ENCODE results near the gene CPNE2. TPM values are rescaled to one million over a fixed set of nuclear protein-coding genes. Genes with fewer than 3 reads are reported as not detected.
A peak's percentile ranks its signal among the peaks of the same experiment; 100 is the strongest.
"Not testable (repeated sequence)": the region's sequence is repeated elsewhere in the genome, so short reads cannot be mapped to it uniquely, and the experiment has no call there.

CPNE2 gene
- total RNA-seq, 4 donors from 2014 or later = 28.2 to 66.0 (median 45.8) TPM

DNA sequence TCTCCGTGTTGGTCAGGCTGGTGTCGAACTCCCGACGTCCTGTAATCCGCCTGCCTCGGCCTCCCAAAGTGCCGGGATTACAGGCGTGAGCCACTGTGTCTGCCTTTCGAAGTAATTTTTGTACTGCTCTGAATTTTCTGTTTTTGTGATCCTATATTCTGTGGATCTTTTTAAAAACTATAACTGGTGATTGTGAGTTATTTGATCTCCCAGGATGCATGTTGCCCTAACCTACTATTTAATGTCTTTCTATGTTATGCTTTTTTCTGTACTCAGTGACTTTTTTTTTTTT, 96.3 kb downstream of the CPNE2 start:
- ATAC-seq (ENCODE audit: low FRiP score) = no peak
- TF ChIP-seq CTCF (IDR thresholded peaks at IDR 0.05) = no peak
- no peak for DNase-seq (ENCODE audit: low spot score)

DNA sequence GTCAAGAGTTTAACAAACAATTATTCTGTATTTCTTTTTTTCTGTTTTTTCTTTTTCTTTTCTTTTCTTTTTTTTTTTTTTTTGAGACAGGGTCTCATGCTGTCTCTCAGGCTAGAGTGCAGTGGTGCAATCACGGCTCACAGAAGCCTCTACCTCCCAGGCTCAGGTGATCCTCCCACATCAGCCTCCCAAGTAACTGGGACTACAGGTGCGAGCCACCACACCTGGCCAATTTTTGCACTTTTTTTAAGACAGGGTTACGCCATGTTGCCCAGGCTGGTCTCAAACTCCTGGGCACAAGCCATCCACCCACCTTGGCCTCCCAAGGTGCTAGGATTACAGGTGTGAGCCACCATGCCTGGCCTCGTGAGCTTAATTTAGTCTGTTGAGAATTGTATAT, 97.1 kb downstream of the CPNE2 start:
- DNase-seq (ENCODE audit: low spot score); ATAC-seq (ENCODE audit: low FRiP score): not testable (repeated sequence)

DNA sequence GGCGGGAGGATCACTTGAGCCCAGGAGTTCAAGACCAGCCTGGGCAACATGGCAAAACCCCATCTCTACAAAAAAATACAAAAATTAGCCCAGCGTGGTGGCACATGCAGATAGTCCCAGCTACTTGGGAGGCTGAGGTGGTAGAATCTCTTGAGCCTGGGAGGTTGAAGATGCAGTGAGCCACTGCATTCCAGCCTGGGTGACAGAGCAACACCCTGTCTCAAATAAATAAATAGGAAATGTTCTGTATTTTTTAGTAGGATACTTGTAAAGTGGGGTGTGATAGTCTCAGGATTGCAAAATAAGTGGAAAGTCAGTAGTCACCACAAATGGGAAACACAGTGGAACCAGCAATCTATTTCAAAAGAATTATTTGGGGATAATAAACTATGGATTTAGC, 97.8 kb downstream of the CPNE2 start:
- DNase-seq (ENCODE audit: low spot score) = no peak
- ATAC-seq (ENCODE audit: low FRiP score) = no peak
- no peak for TF ChIP-seq CTCF (IDR thresholded peaks at IDR 0.05)

DNA sequence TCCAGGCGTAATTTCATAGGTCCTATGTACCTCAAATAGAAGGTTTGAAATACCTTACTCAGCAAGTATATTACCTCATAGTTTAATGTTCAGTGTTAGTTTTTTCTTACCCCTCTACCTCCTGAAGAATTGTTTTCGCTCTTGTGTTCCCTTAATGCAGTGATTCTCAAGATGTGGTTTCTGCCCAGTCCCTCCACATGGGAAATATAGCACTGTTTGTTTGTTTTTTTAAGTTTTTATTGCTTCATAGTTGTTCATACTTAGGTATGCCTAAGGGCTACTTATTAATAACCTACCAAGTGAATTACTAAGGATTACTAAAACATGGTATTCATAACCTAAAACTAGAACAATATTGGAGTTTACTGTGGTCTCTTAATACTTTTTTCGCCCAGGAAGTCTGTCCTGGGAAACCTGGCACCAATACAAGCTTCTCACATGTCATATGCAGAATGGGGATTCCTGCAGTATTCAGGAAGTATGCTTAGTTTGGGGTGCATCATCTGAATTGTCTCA, 98.7 kb downstream of the CPNE2 start:
- ATAC-seq (ENCODE audit: low FRiP score) (no peak), DNase-seq (ENCODE audit: low spot score) (no peak)
- TF ChIP-seq CTCF (IDR thresholded peaks at IDR 0.05) = no peak

DNA sequence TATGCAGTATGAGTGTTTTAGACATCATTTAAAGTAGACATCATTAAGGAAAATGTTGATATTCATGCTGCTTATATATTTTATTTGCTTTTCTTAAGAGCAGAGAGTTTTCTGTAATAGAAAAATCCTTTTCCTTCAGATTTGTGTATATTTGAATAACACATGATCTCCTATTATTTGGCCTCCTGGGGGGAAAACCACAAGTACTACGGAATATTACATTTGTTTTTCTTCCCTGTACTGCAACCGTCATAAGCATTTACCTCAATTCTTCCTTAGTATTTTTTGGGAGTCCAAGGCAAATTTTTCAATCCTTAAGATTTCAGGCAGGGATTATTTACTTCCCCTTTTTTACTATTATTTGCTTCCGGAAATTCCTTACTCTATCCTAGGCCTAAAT, 99.8 kb downstream of the CPNE2 start:
- no peak for DNase-seq (ENCODE audit: low spot score)
- no peak for TF ChIP-seq CTCF (IDR thresholded peaks at IDR 0.05)
- ATAC-seq (ENCODE audit: low FRiP score) = no peak

DNA sequence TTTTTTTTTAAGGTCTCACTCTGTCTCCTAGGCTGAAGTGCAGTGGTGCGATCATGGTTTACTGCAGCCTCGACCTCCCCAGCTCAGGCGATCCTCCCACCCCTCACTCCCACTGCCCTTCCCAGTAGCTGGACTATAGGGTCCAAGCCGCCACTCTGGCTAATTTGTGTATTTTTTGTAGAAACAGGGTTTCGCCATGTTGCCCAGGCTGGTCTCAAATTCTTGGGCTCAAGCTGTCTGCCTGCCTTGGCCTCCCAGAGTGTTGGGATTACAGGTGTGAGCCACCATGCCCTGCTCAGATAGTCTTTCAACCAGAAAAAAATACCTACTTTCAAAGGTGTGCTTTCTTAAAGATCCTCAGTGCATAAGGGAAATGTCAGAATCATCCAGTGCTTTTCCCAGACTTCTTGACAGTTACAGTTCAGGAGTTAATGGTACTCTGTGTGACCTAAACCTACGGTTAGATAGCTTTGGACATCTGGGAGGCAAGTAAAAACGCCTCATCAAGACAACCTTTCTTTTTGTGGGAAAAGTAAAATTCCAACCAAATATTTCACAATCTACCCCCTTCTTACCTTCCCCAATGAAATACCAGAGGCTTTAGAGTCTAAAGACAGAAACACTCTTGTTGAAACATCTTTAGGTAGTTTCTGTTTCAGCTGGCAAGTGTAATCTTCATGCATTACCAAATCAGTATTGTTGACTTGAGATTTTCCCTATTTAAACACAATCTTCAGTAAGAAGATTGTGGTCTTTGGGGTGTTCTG, 100.5 kb downstream of the CPNE2 start:
- TF ChIP-seq CTCF (IDR thresholded peaks at IDR 0.05) = no peak
- ATAC-seq (ENCODE audit: low FRiP score) (peak; percentile 49), DNase-seq (ENCODE audit: low spot score) (no peak)

- peak; percentile 78 for ATAC-seq (ENCODE audit: low FRiP score)
- TF ChIP-seq CTCF (IDR thresholded peaks at IDR 0.05) = no peak
- no peak for DNase-seq (ENCODE audit: low spot score)
These were observed 102.1 kb downstream of the CPNE2 start for GRCh38 chr16:57194512-57194911.
